KMS-11 (cell line): ENCODE data around the gene PLXNA4.

Experiments used
- H2AFZ ChIP-seq: fragments of 200-600 bp; sonication (generic); 2 replicates; pipeline ENCODE4 v1.6.1; 2016; ENCODE audit warnings: antibody characterized with exemption, mixed run types, low read depth
- H3K27ac ChIP-seq: fragments of 200-600 bp; sonication (generic); 2 replicates; pipeline ENCODE4 v1.6.1; 2016; ENCODE audit warnings: mild to moderate bottlenecking, mixed run types
- H3K27me3 ChIP-seq: fragments of 200-600 bp; sonication (generic); 2 replicates; pipeline ENCODE4 v1.6.1; 2017; ENCODE audit warnings: mild to moderate bottlenecking, low read depth, mixed run types, moderate library complexity; ENCODE audit not compliant: insufficient read depth
- H3K36me3 ChIP-seq: fragments of 200-600 bp; sonication (generic); 2 replicates; pipeline ENCODE4 v1.6.1; 2017; ENCODE audit warnings: mild to moderate bottlenecking, mixed run types; ENCODE audit not compliant: insufficient read depth
- H3K4me1 ChIP-seq: fragments of 200-600 bp; sonication (generic); 2 replicates; pipeline ENCODE4 v1.6.1; 2016; ENCODE audit warnings: mild to moderate bottlenecking, low read depth, mixed run types; ENCODE audit not compliant: poor library complexity, severe bottlenecking
- H3K4me2 ChIP-seq: fragments of 200-600 bp; sonication (generic); 2 replicates; pipeline ENCODE4 v1.7.0; 2016; ENCODE audit warnings: mild to moderate bottlenecking, mixed run types
- H3K4me3 ChIP-seq: fragments of 200-600 bp; sonication (generic); IDR thresholded peaks from 2 replicates; pipeline ENCODE4 v1.6.1; 2017; ENCODE audit warnings: low read depth, low read length, mixed read lengths; ENCODE audit not compliant: insufficient read depth
- H3K79me2 ChIP-seq: fragments of 200-600 bp; sonication (generic); 2 replicates; pipeline ENCODE4 v1.6.1; 2016; ENCODE audit warnings: low read depth, mixed run types; ENCODE audit not compliant: insufficient read depth
- H3K9ac ChIP-seq: fragments of 200-600 bp; sonication (generic); 2 replicates; pipeline ENCODE4 v1.6.1; 2016; ENCODE audit warnings: mild to moderate bottlenecking, mixed run types
- H4K20me1 ChIP-seq: fragments of 200-600 bp; sonication (generic); 2 replicates; pipeline ENCODE4 v1.6.1; 2016; ENCODE audit warnings: mild to moderate bottlenecking, mixed run types; ENCODE audit not compliant: insufficient read depth
- CTCF ChIP-seq: fragments of 200-600 bp; sonication (generic); conservative IDR thresholded peaks from 2 replicates; pipeline ENCODE4 v1.6.1; 2017; ENCODE audit warnings: low read depth, mild to moderate bottlenecking, antibody characterized with exemption, low read length, moderate library complexity, mixed read lengths

PLXNA4 gene

DNA sequence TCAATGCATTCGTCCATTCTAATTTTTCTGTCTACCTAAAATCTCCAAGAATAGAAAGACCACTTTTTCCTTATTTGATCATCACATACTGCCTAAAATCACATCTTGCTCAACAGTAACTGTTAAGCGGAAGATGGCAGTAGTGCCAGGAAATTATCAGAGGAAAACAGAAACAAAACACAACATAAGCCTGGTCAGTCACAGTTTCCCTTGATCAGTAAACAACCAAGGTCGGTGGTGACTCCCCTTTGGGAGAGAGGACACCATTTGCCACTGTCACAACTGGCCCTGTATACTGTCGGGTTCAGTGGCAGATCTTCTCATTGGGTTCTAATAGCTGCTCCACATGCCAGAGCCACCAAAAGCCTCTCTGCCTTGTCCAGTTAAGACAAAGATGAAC is 106.6 kb downstream of the PLXNA4 start:
- no peak overlapping the region for H3K4me2 ChIP-seq
- no peak overlapping the region for H2AFZ ChIP-seq
- H4K20me1 ChIP-seq = no peaks in the 10 kb centered on the region
- H3K79me2 ChIP-seq = no peaks in the 10 kb centered on the region
- TF ChIP-seq CTCF = no peak
- no peak overlapping the region for H3K4me3 ChIP-seq
- H3K27me3 ChIP-seq = no peaks in the 10 kb centered on the region
- no peaks in the 10 kb centered on the region for H3K36me3 ChIP-seq
- H3K27ac ChIP-seq = no peak overlapping the region
- no peak overlapping the region for H3K9ac ChIP-seq
- no peaks in the 10 kb centered on the region for H3K4me1 ChIP-seq

DNA sequence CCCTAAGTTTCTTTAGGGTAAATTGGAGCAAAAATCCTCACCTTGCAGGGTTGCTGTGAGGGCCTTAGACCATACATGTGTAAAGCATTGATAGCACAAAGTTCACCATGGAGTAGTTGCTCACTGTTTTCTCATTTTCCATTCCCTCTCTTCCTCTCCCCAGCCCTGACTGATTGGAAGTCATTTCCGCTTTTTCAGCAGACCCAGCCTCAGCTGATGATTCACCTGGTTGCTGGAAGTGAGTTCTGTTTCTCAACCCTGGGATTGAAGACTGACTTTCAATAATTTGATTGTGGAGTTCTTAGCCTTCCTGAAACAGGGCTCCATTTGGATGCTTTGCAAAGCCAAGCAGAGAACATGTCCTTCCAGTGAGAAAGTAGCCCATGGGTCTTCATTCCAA is 107.0 kb downstream of the PLXNA4 start:
- no peak overlapping the region for H3K4me2 ChIP-seq
- no peak for TF ChIP-seq CTCF
- H3K9ac ChIP-seq = no peak overlapping the region
- H4K20me1 ChIP-seq = no peaks in the 10 kb centered on the region
- no peaks in the 10 kb centered on the region for H3K27me3 ChIP-seq
- H3K4me3 ChIP-seq = no peak overlapping the region
- no peak overlapping the region for H3K27ac ChIP-seq
- H3K4me1 ChIP-seq = no peaks in the 10 kb centered on the region
- H3K36me3 ChIP-seq = no peaks in the 10 kb centered on the region
- H3K79me2 ChIP-seq = no peaks in the 10 kb centered on the region
- H2AFZ ChIP-seq = no peak overlapping the region

DNA sequence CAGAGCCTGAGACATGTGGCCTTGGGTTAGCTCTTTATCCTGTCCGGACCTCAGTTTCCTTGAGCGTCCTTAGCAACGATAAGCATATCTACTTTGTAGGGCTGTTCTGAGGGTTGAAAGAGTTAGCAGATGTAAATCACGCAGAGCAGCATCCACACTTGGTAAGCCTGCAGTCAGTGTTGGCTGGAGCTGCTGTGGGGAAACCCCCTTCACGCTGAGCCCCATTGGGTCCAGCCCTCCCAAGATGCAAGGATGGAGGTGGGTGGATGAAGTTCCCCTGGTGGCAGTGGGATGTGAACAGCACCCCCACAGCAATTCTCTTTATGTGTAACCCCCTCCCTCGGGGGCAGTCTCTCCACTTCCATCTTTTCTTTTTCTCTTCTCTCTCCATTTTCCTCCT is 109.9 kb downstream of the PLXNA4 start:
- Histone ChIP-seq H3K4me3 (no peak overlapping the region), H3K4me2 (no peak overlapping the region), H3K27ac (no peak overlapping the region), H4K20me1 (no peaks in the 10 kb centered on the region), H2AFZ (no peak overlapping the region), H3K27me3 (no peaks in the 10 kb centered on the region), H3K36me3 (no peaks in the 10 kb centered on the region), H3K9ac (no peak overlapping the region), H3K4me1 (no peaks in the 10 kb centered on the region), H3K79me2 (no peaks in the 10 kb centered on the region)
- TF ChIP-seq CTCF = no peak

DNA sequence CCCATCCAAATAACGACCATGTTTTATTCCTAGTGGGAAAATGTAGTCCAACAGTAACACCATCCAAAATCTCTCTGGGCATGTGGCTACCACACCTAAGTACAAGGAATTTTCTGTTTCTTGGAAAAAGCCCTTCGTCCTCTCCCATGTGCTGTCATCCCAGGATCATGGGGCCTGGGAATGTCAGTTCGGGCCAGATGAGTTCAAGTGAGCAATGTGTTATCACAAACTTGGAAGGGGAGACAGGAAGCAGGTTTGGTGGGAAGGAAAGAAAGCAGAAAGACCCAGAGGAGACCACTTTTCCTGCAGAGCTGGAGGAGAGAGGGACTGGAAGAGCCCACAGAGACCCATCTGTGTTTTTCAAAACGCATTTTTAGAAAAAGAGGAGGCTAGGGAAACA is 110.8 kb downstream of the PLXNA4 start:
- H3K9ac ChIP-seq = no peak overlapping the region
- no peaks in the 10 kb centered on the region for H3K79me2 ChIP-seq
- no peaks in the 10 kb centered on the region for H3K36me3 ChIP-seq
- H3K4me3 ChIP-seq = no peak overlapping the region
- no peaks in the 10 kb centered on the region for H3K27me3 ChIP-seq
- no peak overlapping the region for H3K27ac ChIP-seq
- no peak for TF ChIP-seq CTCF
- no peak overlapping the region for H3K4me2 ChIP-seq
- H3K4me1 ChIP-seq = no peaks in the 10 kb centered on the region
- H2AFZ ChIP-seq = no peak overlapping the region
- H4K20me1 ChIP-seq = no peaks in the 10 kb centered on the region

DNA sequence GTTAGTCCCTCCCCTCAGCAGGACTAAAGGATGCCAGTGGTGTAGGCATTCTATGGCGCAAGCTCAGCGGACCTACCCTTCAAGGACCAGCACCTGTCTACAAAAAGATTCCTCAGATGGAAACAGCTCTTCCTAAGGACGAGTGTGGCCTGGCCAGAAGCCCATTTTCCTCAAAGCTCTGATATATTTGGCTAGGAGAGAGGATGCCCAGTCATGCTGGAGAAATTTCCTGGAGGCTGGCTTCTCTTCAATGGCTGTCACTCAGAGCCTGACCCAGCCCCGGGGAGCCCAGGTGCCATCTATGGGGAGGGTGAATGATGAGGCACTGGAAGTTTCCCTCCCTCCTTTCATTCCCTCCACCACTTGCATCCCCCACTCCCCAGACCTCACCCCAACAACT is 111.5 kb downstream of the PLXNA4 start:
- H3K27me3 ChIP-seq = no peaks in the 10 kb centered on the region
- H2AFZ ChIP-seq = no peak overlapping the region
- H4K20me1 ChIP-seq = no peaks in the 10 kb centered on the region
- no peaks in the 10 kb centered on the region for H3K36me3 ChIP-seq
- no peak overlapping the region for H3K4me3 ChIP-seq
- H3K4me2 ChIP-seq = no peak overlapping the region
- no peaks in the 10 kb centered on the region for H3K4me1 ChIP-seq
- no peak for TF ChIP-seq CTCF
- no peak overlapping the region for H3K9ac ChIP-seq
- no peaks in the 10 kb centered on the region for H3K79me2 ChIP-seq
- no peak overlapping the region for H3K27ac ChIP-seq
